Nephron (organoid): ENCODE data around the gene PDZD2.

ENCODE experiments used
- H3K27ac Mint-ChIP-seq, 3 experiments: 2 replicates each; pipeline ENCODE4 v1.8.0; 2020; ENCODE audit warnings: mixed read lengths in 3 of 3, mild to moderate bottlenecking in 2 of 3, moderate library complexity in 1 of 3
- H3K27me3 Mint-ChIP-seq: 2 replicates; pipeline ENCODE4 v1.8.0; 2021; ENCODE audit warnings: low read depth, mild to moderate bottlenecking, moderate library complexity, mixed read lengths
- H3K36me3 Mint-ChIP-seq: 2 replicates; pipeline ENCODE4 v1.8.0; 2020; ENCODE audit warnings: low read depth, mixed read lengths
- H3K4me1 Mint-ChIP-seq: 2 replicates; pipeline ENCODE4 v1.8.0; 2020; ENCODE audit warnings: mixed read lengths
- H3K4me3 Mint-ChIP-seq, 3 experiments: 2 replicates each; pipeline ENCODE4 v1.8.0; 2020; ENCODE audit warnings: mild to moderate bottlenecking in 3 of 3, mixed read lengths in 3 of 3, moderate library complexity in 2 of 3
- H3K9me3 Mint-ChIP-seq: 2 replicates; pipeline ENCODE4 v1.8.0; 2020; ENCODE audit warnings: mixed read lengths
- CTCF ChIP-seq, 3 experiments: fragments of 200-600 bp; sonication (generic); IDR thresholded peaks; one replicate each; pipeline ENCODE4 v1.5.0; 2021; ENCODE audit warnings: antibody characterized with exemption in 3 of 3; ENCODE audit not compliant: unreplicated experiment in 3 of 3

PDZD2 gene

GRCh38 chr5:32129074-32129598, 490.2 kb downstream of the PDZD2 start:
- Mint-ChIP-seq H3K27me3 (no peaks in the 10 kb centered on the region), H3K36me3 (peaks cover 64% of the 10 kb centered on the region), H3K9me3 (no peaks in the 10 kb centered on the region), H3K4me1 (peaks cover 17% of the 10 kb centered on the region), H3K4me3 (no peak overlapping the region), H3K27ac (peak overlapping the region in 1 of 3 experiments; percentile 61)
- no peak for TF ChIP-seq CTCF (IDR thresholded peaks at IDR 0.05; ENCODE audit: unreplicated experiment in 3 of 3)

DNA sequence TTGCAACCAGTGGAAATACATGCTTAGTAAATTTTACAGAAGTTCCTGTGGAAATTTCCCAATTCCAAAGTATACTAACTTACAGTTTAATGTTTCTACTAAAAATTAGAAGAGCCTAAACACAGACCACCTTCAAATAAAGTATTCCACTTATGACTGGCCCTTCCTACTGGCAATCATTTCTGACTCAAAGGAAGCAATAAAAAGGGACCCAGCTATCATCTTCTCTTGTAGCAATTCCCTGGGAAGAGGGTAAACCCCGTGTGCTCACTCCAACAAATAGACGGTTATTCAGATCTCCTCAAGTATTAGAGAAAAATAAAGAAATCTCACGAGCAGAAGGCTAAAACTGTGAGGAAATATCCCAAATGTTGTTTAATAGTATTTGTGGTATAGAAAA, 491.9 kb downstream of the PDZD2 start:
- no peaks in the 10 kb centered on the region for H3K27me3 Mint-ChIP-seq
- peaks cover 17% of the 10 kb centered on the region for H3K4me1 Mint-ChIP-seq
- peaks cover 65% of the 10 kb centered on the region for H3K36me3 Mint-ChIP-seq
- H3K4me3 Mint-ChIP-seq: no peak overlapping the region
- no peak for TF ChIP-seq CTCF (IDR thresholded peaks at IDR 0.05; ENCODE audit: unreplicated experiment in 3 of 3)
- peak overlapping the region in 2 of 3 experiments; percentile 20 to 47 for H3K27ac Mint-ChIP-seq
- no peaks in the 10 kb centered on the region for H3K9me3 Mint-ChIP-seq

DNA sequence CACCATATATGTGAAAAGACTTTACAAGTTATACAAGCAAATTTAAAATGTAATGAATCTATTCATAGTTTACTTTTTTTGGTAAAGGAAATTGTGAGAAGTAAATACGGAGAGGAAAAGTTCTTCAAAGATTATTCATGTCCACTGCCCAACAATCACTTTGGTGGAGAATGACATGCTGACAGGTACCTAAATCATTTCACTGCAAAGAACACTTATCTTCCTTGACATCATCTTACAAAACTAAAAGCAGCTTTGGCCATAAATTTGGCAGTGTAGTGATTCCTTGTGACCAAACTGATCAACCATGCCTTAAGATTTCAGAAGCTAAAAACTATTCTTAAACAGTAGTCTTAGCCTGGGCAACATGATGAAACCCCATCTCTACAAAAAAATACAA, 492.7 kb downstream of the PDZD2 start:
- H3K4me3 Mint-ChIP-seq: no peak overlapping the region
- no peaks in the 10 kb centered on the region for H3K9me3 Mint-ChIP-seq
- peaks cover 57% of the 10 kb centered on the region for H3K36me3 Mint-ChIP-seq
- peaks cover 17% of the 10 kb centered on the region for H3K4me1 Mint-ChIP-seq
- no peaks in the 10 kb centered on the region for H3K27me3 Mint-ChIP-seq
- H3K27ac Mint-ChIP-seq: no peak overlapping the region
- TF ChIP-seq CTCF (IDR thresholded peaks at IDR 0.05; ENCODE audit: unreplicated experiment in 3 of 3): no peak

DNA sequence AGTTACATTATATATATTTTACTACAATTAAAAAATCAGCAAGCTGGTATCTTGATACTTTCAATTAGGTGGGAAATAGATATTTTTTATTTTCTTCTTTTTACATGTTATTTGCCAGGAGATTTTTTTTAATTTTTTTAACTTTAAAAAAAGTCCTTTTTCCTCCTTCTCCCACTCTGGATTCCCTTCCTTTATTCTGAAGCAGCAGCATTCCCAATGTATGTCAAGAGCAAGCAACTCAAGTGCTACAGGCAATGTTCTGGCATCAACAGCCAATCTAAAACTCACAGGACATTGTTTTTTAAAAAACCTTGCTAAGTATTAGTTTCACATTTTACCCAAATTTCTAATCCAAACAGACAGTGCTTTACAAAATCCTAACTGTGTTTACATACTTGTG, 493.8 kb downstream of the PDZD2 start:
- Mint-ChIP-seq H3K36me3 (peaks cover 53% of the 10 kb centered on the region), H3K4me1 (peaks cover 17% of the 10 kb centered on the region), H3K27me3 (no peaks in the 10 kb centered on the region), H3K27ac (no peak overlapping the region), H3K9me3 (no peaks in the 10 kb centered on the region), H3K4me3 (no peak overlapping the region)
- no peak for TF ChIP-seq CTCF (IDR thresholded peaks at IDR 0.05; ENCODE audit: unreplicated experiment in 3 of 3)

GRCh38 chr5:32135086-32135485, 496.2 kb downstream of the PDZD2 start:
- no peak for TF ChIP-seq CTCF (IDR thresholded peaks at IDR 0.05; ENCODE audit: unreplicated experiment in 3 of 3)
- H3K36me3 Mint-ChIP-seq: peaks cover 52% of the 10 kb centered on the region

DNA sequence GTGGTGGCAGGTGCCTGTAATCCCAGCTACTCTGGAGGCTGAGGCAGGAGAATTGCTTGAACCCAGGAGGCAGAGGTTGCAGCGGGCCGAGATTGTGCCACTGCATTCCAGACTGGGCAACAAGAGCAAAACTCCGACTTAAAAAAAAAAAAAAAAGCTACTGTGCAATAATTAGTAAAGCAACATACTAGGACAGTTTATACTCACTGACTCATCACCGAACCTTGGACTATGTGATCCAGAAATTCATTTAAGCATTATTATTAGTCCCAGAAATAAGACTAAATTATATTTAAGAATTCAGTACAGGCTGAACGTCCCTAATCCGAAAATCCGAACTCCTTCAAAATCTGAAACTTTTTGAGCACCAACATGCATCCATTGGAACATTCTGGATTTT, 497.4 kb downstream of the PDZD2 start:
- H3K4me3 Mint-ChIP-seq: no peak overlapping the region

More at GRCh38 chr5:32135086-32135485, 496.2 kb downstream of the PDZD2 start:
- Mint-ChIP-seq H3K9me3 (no peaks in the 10 kb centered on the region), H3K27ac (no peak overlapping the region), H3K4me1 (peaks cover 24% of the 10 kb centered on the region), H3K4me3 (no peak overlapping the region), H3K27me3 (no peaks in the 10 kb centered on the region)

More for the DNA sequence above, 497.4 kb downstream of the PDZD2 start:
- Mint-ChIP-seq H3K27me3 (no peaks in the 10 kb centered on the region), H3K4me1 (peaks cover 12% of the 10 kb centered on the region), H3K9me3 (no peaks in the 10 kb centered on the region), H3K36me3 (peaks cover 53% of the 10 kb centered on the region), H3K27ac (no peak overlapping the region)
- TF ChIP-seq CTCF (IDR thresholded peaks at IDR 0.05; ENCODE audit: unreplicated experiment in 3 of 3): no peak
